HG03097 (cell line): ENCODE data around the gene VPS9D1.
"Not testable (repeated sequence)": the region's sequence is repeated elsewhere in the genome, so short reads cannot be mapped to it uniquely, and the experiment has no call there.

Experiments
- ATAC-seq: cut with Tn5 transposase; IDR thresholded peaks from one replicate; pipeline ENCODE4 v1.9.1; 2021; ENCODE audit not compliant: unreplicated experiment, low FRiP score

Gene VPS9D1

DNA sequence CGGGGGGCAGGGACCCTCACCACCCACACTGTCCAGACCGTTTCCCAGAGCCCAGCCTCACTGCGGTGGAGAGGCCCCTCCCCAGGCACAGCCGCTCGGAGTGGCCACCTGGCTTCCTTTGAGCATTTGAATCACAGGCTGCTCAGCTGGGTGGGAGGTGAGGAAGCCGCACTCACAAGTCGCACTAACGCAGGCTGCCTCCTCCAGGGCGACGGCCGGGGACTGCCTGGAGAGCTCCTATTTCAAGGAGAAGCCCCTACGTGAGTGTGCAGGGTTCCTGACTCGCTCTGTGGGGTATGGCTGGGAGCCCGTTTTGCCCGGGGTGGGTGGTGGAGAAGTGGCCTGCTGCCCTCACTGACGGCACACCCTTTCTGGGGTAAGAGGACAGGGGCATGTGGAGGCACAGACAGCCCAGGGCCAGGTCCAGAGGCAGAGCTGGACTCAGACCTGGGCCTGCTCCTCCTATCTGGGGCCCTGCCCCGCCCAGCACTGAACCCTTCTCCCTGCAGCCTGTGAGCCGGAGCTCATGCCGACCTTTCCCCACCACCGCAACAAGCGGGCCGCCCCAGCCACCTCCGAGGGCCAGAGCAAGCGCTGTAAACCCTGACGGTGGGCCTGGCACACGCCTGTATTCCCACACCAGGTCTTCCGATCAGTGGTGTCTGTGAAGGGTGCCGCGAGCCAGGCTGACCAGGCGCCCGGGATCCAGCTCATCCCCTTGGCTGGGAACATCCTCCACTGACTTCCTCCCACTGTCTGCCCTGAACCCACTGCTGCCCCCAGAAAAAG lies 25.4 kb downstream of the VPS9D1 start:
- ATAC-seq, result no peak

DNA sequence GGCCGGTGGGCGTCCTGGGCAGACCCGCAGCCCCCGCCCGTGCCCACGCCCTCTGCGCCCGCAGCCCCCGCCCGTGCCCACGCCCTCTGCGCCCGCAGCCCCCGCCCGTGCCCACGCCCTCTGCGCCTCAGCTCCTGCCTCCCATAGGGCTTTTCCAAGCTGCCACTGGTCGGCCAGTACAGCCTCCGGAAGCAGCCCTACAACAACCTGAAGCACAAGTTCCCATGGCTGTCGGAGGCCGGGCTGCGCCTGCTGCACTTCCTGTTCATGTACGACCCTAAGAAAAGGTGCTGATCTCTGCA lies 26.0 kb downstream of the VPS9D1 start:
- ATAC-seq, result not testable (repeated sequence)

DNA sequence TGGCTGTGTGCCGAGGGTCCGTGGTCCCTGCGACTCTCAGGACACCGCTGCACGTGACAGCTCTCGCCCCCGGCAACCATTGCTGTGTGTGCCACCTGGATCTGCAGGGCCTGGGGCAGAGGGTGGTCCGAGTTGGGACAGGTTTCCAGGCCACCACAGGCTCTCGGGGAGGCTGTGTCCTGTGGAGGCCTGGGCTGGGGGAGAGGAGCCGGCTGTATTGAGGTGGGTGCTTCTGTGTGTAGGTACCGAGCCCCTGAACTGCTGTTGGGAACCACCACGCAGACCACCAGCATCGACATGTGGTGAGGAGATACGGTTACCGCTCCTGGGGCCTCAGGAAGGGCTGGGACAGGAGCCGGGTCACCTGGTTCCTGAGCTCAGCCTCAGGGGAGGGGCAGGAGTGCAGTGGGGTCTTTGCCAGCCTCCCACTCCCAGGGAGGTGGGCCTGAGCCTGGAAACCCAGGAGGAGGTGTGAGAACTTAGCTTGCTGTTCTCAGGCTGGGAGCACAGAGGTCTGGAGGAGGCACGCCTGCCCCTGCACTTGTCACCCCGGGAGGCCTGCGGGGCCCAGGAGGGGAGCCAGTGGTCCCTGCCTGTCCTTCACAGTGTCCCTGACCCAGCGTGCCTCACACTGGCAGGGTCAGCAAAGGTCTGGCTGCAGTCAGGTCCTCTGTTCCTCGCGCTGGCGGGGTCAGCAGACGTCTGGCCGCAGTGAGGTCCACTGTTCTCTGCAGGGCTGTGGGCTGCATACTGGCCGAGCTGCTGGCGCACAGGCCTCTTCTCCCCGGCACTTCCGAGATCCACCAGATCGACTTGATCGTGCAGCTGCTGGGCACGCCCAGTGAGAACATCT lies 26.5 kb downstream of the VPS9D1 start:
- ATAC-seq, result no peak

GRCh38 chr16:89693289-89693731 lies 27.4 kb downstream of the VPS9D1 start:
- no peak for ATAC-seq

- ATAC-seq, result no peak
Observed at GRCh38 chr16:89691986-89692569, 28.6 kb downstream of the VPS9D1 start.

- ATAC-seq, result no peak
Observed at GRCh38 chr16:89691231-89691985, 29.3 kb downstream of the VPS9D1 start.

DNA sequence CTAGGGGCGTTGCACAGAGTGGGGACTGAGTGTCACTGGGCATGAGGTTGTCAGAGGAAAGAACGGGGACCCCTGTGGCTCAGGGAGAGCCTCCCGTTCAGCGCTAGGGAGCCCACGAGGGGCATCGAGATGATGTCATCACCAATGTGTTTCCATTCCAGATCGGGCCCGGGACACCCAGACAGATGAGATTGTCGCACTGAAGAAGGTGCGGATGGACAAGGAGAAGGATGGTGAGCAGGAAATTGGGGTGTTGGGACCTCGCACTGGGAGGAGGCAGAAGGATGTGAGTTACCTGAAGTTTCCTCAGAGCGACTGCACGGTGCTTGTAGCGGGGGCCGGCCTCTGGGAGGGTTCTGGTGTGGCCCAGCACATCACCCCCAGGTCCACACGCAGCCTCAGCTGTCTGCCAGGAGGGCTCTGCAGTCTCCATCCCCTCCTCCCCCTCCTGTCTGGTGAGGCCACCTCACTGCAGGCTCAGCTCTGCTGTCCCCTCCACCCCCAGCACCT lies 30.3 kb downstream of the VPS9D1 start:
- no peak for ATAC-seq

GRCh38 chr16:89689621-89690020 lies 31.1 kb downstream of the VPS9D1 start:
- not testable (repeated sequence) for ATAC-seq

DNA sequence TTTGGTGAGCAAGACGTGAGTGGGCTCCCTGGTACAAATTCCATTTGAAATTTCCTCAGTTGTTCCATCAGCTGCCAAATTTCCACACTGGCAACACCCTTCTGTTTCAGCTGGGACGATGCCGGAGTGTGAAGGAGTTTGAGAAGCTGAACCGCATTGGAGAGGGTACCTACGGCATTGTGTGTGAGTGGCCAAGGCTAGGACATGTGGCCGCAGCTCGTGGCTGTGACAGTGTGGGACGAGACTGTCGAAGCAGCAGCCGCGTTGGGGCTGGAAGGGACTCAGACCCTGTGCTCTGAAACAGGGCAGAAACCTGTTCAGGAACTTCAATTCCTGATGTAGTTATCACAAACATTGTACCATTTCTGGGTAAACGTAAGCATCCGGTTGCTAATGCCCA lies 31.6 kb downstream of the VPS9D1 start:
- ATAC-seq, result no peak

DNA sequence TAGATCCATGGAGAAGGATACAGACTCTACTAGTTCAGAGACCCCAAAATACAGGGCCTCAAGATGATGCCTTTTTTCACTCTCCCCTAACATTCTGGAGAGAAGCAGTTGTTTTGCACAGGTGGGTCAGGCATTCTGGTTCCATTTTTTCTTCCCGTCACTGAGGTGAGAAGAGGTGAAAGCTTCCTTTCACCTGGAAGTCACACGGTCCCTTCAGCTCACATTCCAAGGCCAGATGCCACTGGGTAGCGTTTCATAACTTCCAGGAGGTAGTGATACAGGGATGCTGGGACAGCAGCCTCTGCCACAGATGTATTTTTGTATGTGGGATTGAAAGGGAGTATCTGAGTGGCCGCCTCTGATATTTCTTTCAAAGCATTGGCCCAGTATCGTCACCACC lies 32.3 kb downstream of the VPS9D1 start:
- ATAC-seq, result no peak

DNA sequence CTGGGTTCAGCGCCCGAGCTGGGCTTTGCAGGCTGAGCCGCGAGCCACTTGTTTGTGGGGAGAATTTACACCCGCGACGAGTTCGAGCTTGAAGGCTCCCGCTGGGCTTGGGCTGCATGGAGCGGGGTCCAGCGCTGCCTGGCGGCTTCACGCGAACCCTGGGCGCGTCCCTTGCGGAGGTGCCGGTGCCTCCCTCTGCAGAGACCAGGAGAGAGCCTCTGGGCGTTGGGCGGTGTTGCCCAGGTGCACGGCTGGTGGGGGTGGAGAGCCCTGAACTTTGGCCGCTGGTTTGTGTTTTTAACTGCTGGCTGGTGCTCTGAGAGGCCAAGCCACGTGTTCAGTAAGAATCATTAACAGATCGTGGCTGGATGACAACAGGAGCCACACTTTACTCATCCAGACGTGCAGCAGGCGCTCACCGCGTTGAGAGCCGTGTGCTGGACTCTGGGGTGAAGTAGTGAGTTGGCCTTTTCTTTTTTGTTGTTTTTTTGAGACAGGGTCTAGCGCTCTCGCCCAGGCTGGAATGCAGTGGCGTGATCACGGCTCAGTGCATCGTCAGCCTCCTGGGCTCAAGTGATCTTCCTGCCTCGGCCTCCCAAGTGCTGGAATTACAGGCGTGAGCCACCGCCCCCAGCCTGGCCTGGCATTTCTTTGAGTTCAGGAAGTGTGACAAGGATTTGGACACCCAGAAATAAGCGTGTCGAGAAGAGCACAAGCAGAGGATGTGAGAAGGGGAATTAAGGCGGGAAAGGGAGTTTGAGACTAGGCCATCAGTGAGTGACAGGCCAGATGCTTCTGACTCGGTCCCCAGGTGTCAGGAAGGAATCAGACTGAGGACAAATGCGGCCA lies 33.4 kb downstream of the VPS9D1 start:
- peak; percentile 36 for ATAC-seq

DNA sequence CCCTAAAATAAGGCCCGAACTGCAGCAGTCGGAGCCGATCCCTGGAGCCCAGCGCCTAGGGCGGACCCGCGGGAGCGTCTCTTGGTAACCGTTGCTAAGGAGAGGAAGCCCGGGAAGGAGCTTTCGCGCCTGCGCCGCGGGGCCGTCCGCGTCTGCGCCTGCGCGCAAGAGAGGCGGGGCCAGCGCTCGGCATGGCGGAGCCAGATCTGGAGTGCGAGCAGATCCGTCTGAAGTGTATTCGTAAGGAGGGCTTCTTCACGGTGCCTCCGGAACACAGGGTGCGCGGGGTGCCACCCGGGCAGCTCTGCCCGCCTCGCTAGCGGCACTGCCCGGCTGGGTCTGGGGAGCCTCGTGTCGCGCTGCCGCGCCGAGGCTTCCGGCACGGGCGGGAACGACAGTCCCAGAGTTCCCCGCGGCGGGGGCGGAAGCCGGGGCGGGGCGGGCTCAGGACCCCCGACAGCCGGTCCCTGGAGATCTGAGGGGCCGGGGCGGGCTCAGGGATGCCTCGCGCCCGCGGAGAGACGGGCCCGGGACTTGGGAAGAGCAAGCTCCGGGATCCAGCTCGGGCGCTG lies 34.1 kb downstream of the VPS9D1 start, which contains the start of gene CDK10:
Gene CDK10, plus strand, starts transcription at position 170 of the 572 bp plus-strand sequence. Its CDS starts 22 bp downstream, at position 192.
- peak; percentile 68 for ATAC-seq

- ATAC-seq, result no peak
Observed at GRCh38 chr16:89685916-89686315, 34.8 kb downstream of the VPS9D1 start.

DNA sequence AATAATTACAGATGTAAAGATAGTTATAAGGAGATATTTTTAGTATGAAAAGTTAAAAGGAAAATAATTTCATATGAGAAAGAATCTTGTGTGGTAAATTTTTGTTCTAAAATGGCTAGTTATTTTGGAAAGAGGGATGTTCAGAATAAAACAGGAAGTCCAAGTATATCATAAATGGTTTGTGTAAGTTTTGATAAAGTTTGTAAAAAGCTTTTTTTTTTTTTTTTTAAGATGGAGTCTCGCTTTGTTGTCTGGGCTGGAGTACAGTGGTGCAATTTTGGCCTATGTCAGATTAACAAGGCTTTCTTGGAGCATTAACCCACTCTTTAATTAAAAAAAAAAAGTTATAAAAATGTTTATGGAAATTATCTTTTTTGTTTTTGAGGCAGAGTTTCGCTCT lies 42.4 kb downstream of the VPS9D1 start:
- no peak for ATAC-seq

GRCh38 chr16:89672177-89672941 lies 48.3 kb downstream of the VPS9D1 start:
- ATAC-seq, result no peak

- ATAC-seq, result not testable (repeated sequence)
Observed at GRCh38 chr16:89671565-89671964, 49.1 kb downstream of the VPS9D1 start.

DNA sequence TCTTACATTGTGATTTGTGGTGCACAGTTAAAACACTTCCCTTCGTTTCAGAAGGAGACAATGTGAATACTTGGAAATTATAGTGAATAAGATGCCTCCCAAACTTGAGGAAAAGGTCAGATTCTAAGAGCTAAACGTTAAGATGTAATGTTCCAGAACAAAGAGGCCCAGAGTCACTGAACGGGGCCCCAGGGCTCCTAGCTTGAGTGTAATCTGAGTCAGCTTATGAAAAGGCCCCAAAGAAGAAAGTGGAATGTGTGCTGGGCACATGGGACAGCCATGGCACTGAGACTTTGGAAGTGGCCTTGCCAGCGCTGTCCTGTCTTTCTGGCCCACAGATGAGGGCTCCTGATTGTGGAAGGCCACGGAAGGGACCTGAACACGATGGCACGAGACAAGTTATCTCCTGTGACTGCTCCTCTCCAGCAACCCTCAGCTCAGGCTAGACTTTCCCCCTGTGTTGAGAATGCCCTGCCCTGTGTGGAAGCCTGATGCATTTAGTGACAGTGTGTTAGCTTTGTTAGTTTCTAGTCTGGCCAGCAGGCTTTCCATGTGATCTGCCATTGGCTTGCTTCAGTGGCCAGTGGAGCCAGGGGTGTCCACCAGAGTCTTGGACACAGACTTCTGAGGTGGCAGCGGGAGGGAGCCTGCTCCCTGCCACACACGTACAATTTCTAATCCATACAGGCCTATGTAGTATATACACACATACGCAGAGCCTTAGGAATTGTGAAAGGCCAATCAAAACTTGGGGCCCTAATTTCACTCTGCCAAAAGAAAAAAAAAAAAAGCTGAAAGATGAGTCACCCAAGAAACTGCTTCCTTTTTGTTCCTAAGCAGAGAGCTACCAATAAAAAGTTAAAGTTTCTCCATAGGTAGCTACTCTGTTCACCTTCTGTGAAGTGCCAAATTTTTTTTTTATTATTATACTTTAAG lies 49.9 kb downstream of the VPS9D1 start:
- no peak for ATAC-seq
